Uterus (tissue), 4 donors: Measurements from ENCODE around the gene KCNQ2. TPM values are rescaled to one million over a fixed set of nuclear protein-coding genes. Genes with fewer than 3 reads are reported as not detected.

Source experiments
- DNase-seq, 2 donors: peaks; one replicate each; pipeline ENCODE4 v3.0.0-alpha.2; 2019 to 2020
- H3K27ac ChIP-seq, 2 donors: fragments of 200-600 bp; sonication (generic); 1 replicate in 1 of 2; 2 replicates in 1 of 2; pipeline ENCODE4 v1.5.1; 2016 to 2018
- H3K27me3 ChIP-seq, 2 donors: fragments of 200-600 bp; sonication (generic); one replicate each; pipeline ENCODE4 v1.5.1; 2018 to 2019; ENCODE audit warnings: control low read depth in 1 of 2
- H3K36me3 ChIP-seq, 2 donors: fragments of 200-600 bp; sonication (generic); one replicate each; pipeline ENCODE4 v1.5.1; 2019; ENCODE audit warnings: control low read depth in 1 of 2
- H3K4me1 ChIP-seq, 2 donors: fragments of 200-600 bp; sonication (generic); one replicate each; pipeline ENCODE4 v1.5.1; 2018 to 2019; ENCODE audit warnings: control low read depth in 1 of 2
- H3K4me3 ChIP-seq, 2 donors: fragments of 200-600 bp; sonication (generic); 1 replicate in 1 of 2; 2 replicates in 1 of 2; pipeline ENCODE4 v1.5.1; 2018 to 2019; ENCODE audit warnings: mild to moderate bottlenecking in 1 of 2
- H3K9me3 ChIP-seq, 2 donors: fragments of 200-600 bp; sonication (generic); one replicate each; pipeline ENCODE4 v1.5.1; 2019; ENCODE audit warnings: control low read depth in 1 of 2
- CTCF ChIP-seq, 4 experiments: fragments of 200-600 bp in 2 of 4; fragments of 450-650 bp in 2 of 4; sonication (generic) in 2 of 4; IDR thresholded peaks; one replicate each; pipeline ENCODE4 v1.5.1; 2016 to 2019; ENCODE audit warnings: antibody characterized with exemption in 4 of 4, mild to moderate bottlenecking in 2 of 4, moderate library complexity in 1 of 4
- POLR2A ChIP-seq, 2 donors: fragments of 450-650 bp; IDR thresholded peaks; one replicate each; pipeline ENCODE4 v1.6.1; 2016; ENCODE audit warnings: antibody characterized with exemption in 2 of 2, mild to moderate bottlenecking in 1 of 2, moderate library complexity in 1 of 2
- intact Hi-C: fragments of 100-400 bp; cut with DNase I; formaldehyde crosslinking; loops from one replicate; pipeline ENCODE4 v1.15.1; 2023; ENCODE audit warnings: low total_unique reads
- total RNA-seq, 4 donors: library from RNA; depleted of rRNA in 3 of 4; stranded (reverse); fragments of >200 nt in 3 of 4; gene quantifications; one replicate each; pipeline versions ENCODE4 v1.1.0 to v1.2.4, GENCODE V29; 2014 to 2023
- donor health status: DM: yes; HTN: yes; CAD: no.

KCNQ2 gene
- total RNA-seq, 4 donors from 2014 or later, result 1.2 to 4.9 TPM; not detected in 2

GRCh38 chr20:63377951-63378381 is 94.5 kb downstream of the KCNQ2 start:
- no peak for TF ChIP-seq POLR2A (IDR thresholded peaks at IDR 0.05)
- no peak for TF ChIP-seq CTCF (IDR thresholded peaks at IDR 0.05)
- DNase-seq, result no peak
- Histone ChIP-seq H3K9me3 (no peaks in the 10 kb centered on the region), H3K4me1 (no peaks in the 10 kb centered on the region), H3K4me3 (no peak overlapping the region), H3K36me3 (no peaks in the 10 kb centered on the region), H3K27ac (no peak overlapping the region), H3K27me3 (peaks cover 0 to 5% of the 10 kb centered on the region in 2 donors)
- intact Hi-C loops, result no loop called here

- DNase-seq, result no peak
- no peaks in the 10 kb centered on the region for H3K4me1 ChIP-seq
- TF ChIP-seq CTCF (IDR thresholded peaks at IDR 0.05), result no peak
- no peak for TF ChIP-seq POLR2A (IDR thresholded peaks at IDR 0.05)
- H3K27ac ChIP-seq, result no peak overlapping the region
- H3K4me3 ChIP-seq, result no peak overlapping the region
- no peaks in the 10 kb centered on the region for H3K9me3 ChIP-seq
- intact Hi-C loops, result no loop called here
- no peaks in the 10 kb centered on the region for H3K36me3 ChIP-seq
- H3K27me3 ChIP-seq, result peaks cover 0 to 3% of the 10 kb centered on the region in 2 donors
Measured at GRCh38 chr20:63377256-63377941, 95.1 kb downstream of the KCNQ2 start.

GRCh38 chr20:63376283-63377250 is 95.9 kb downstream of the KCNQ2 start:
- Histone ChIP-seq H3K9me3 (no peaks in the 10 kb centered on the region), H3K27me3 (no peaks in the 10 kb centered on the region), H3K4me3 (no peak overlapping the region), H3K27ac (no peak overlapping the region), H3K4me1 (no peaks in the 10 kb centered on the region), H3K36me3 (no peaks in the 10 kb centered on the region)
- DNase-seq, result no peak
- TF ChIP-seq CTCF (IDR thresholded peaks at IDR 0.05) (no peak), POLR2A (IDR thresholded peaks at IDR 0.05) (no peak)
- intact Hi-C loops, result no loop called here

GRCh38 chr20:63375438-63375837 is 97.0 kb downstream of the KCNQ2 start:
- Histone ChIP-seq H3K4me3 (no peak overlapping the region), H3K4me1 (no peaks in the 10 kb centered on the region), H3K27me3 (no peaks in the 10 kb centered on the region), H3K9me3 (no peaks in the 10 kb centered on the region), H3K36me3 (no peaks in the 10 kb centered on the region), H3K27ac (no peak overlapping the region)
- no peak for DNase-seq
- TF ChIP-seq POLR2A (IDR thresholded peaks at IDR 0.05) (no peak), CTCF (IDR thresholded peaks at IDR 0.05) (no peak)
- intact Hi-C loops, result no loop called here

GRCh38 chr20:63374504-63374903 is 98.0 kb downstream of the KCNQ2 start:
- H3K27me3 ChIP-seq, result no peaks in the 10 kb centered on the region
- no peak for DNase-seq
- no peaks in the 10 kb centered on the region for H3K9me3 ChIP-seq
- no peaks in the 10 kb centered on the region for H3K36me3 ChIP-seq
- no peak overlapping the region for H3K27ac ChIP-seq
- intact Hi-C loops, result no loop called here
- H3K4me3 ChIP-seq, result no peak overlapping the region
- H3K4me1 ChIP-seq, result no peaks in the 10 kb centered on the region
- TF ChIP-seq POLR2A (IDR thresholded peaks at IDR 0.05), result no peak
- no peak for TF ChIP-seq CTCF (IDR thresholded peaks at IDR 0.05)
